ENCODE data around the gene LHFPL3. TPM values are rescaled to one million over a fixed set of nuclear protein-coding genes. Genes with fewer than 3 reads are reported as not detected.

Gene LHFPL3
- total and polyA plus RNA-seq, 2 of the 13 experiments (the other 11 are each of a cell fraction or from before 2014, with no cell fraction given), result not detected

DNA sequence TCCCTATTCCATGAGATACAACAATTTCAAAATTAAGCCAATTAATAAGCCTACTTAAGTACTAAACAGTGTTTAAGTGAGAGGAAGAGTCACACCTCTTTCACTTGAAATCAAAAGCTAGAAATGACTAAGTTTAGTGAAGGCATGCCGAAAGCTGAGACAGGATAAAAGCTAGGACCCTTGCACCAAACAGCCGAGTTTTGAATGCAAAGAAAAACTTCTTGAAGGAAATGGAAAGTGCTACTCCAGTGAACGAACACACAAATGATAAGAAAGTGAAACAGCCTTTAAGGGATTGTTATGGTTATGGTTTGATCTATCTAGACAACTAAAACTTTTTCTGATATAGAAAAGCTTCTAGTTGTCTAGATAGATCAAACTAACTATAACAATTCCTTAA, 550.2 kb downstream of the LHFPL3 start:
- H3K36me3 ChIP-seq (replicated peaks in 1 of 2; ENCODE audit: control insufficient read depth in 1 of 2, insufficient read depth in 2 of 2, low read length in 2 of 2), result no peaks in the 10 kb centered on the region
- 15% methylated on average over 3 of the region's 3 CpGs for WGBS (ENCODE audit: low lambda C conversion rate)
- no peak for DNase-seq (ENCODE audit: low spot score)
- 0 out of 2 replicates have a peak, but pooled peaks cover 1% of the 10 kb centered on the region for H3K4me1 ChIP-seq (ENCODE audit: insufficient read depth, low read length)
- TF ChIP-seq ZNF460 (CRISPR knock-in tag; IDR thresholded peaks at IDR 0.05; ENCODE audit: borderline replicate concordance), result no peak
- no peak for TF ChIP-seq REPIN1 (CRISPR knock-in tag; IDR thresholded peaks at IDR 0.05; ENCODE audit: borderline replicate concordance, low read depth)
- no peak for TF ChIP-seq HOXD1 (CRISPR knock-in tag; IDR thresholded peaks at IDR 0.05)
- no peak for TF ChIP-seq ZNF672 (CRISPR knock-in tag; IDR thresholded peaks at IDR 0.05)
- no peak for TF ChIP-seq ZNF737 (CRISPR knock-in tag; IDR thresholded peaks at IDR 0.05; ENCODE audit: borderline replicate concordance)
- no peak for TF ChIP-seq CBX2 (IDR thresholded peaks at IDR 0.05; ENCODE audit: low read depth, low read length)
- no peak for TF ChIP-seq CBX2 (CRISPR knock-in tag; IDR thresholded peaks at IDR 0.05; ENCODE audit: low read depth)
- no peak for TF ChIP-seq ZNF589 (CRISPR knock-in tag; conservative IDR thresholded peaks at IDR 0.05)
- no peak for TF ChIP-seq KLF16 (CRISPR knock-in tag; IDR thresholded peaks at IDR 0.05)
- no peak overlapping the region for H3K4me2 ChIP-seq (ENCODE audit: low read depth, low read length)
- H4K20me1 ChIP-seq (ENCODE audit: insufficient read depth, low read length), result no peaks in the 10 kb centered on the region
- no peak overlapping the region for H3K4me3 ChIP-seq (replicated peaks in 1 of 3; ENCODE audit: insufficient read depth in 1 of 3, low read depth in 2 of 3, low read length in 3 of 3)
- H3K27ac ChIP-seq (ENCODE audit: extremely low read length, insufficient read depth, low read length), result no peak overlapping the region
- ChIA-PET CTCF (ENCODE audit: low intra/inter-chr PET ratio, low total read pairs) (no interaction called here), POLR2A (no interaction called here)
- no peak overlapping the region for H3K9ac ChIP-seq (ENCODE audit: insufficient read depth, low read depth, low read length)
- BruUV-seq (replicated peaks), result no TSS peak
- no peaks in the 10 kb centered on the region; the same call in 1 of the 2 replicates for H3K9me3 ChIP-seq (ENCODE audit: low read length)
- H3K79me2 ChIP-seq (ENCODE audit: insufficient read depth, low read length), result no peaks in the 10 kb centered on the region
- ATAC-seq, result no peak
- in situ Hi-C loops (cut with HindIII; ENCODE audit: extremely low pct_ligation_motif_present, low pct_unique_long_range_greater_than_20kb) (no loop called here), intact Hi-C loops (cut with micrococcal nuclease; ENCODE audit: unreplicated experiment) (no loop called here)
- FAIRE-seq, result no peak
- no peak overlapping the region for H2AFZ ChIP-seq (ENCODE audit: low read length)
- peaks cover 0 to 7% of the 10 kb centered on the region in 2 experiments; a peak in 1 of 5 replicates for H3K27me3 ChIP-seq (ENCODE audit: control insufficient read depth in 1 of 2, insufficient read depth in 2 of 2, low read length in 2 of 2)

DNA sequence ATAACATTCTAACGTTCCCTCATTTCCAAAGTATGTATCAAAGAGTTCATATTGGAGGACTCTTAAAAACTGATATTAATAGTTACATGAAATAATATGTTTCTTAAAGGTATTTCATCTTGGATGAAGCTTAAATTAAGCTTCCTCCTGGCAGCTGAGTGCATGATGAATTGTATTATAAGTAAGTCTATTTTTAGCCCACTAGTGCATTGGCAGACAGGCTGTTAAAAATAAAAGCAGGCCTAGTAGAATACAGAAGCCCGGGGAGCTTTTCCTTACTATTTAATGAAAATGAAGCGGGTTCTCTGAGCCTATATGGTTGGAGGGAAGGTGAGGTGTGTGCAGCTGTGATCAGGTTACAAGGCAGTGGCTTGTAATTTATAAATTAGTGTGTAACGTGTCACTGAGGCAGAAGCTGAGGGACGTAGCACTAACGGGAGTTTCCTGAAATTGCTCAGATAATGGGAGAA, 554.9 kb downstream of the LHFPL3 start:
- H3K79me2 ChIP-seq (ENCODE audit: insufficient read depth, low read length), result no peaks in the 10 kb centered on the region
- CTCF ChIA-PET (ENCODE audit: low intra/inter-chr PET ratio, low total read pairs), result interaction anchor here (1.6 to 1.7 kb wide), 2 partner anchors 34 to 37 kb away, joined by 9 to 32 read pairs; no protein-coding TSS in a partner anchor
- H3K27me3 ChIP-seq (ENCODE audit: control insufficient read depth in 1 of 2, insufficient read depth in 2 of 2, low read length in 2 of 2), result 0 out of 5 replicates have a peak, but pooled peaks cover 0 to 3% of the 10 kb centered on the region in 2 experiments
- POLR2A ChIA-PET, result interaction anchor here (1.0 kb wide), 1 partner anchor 35 kb away, joined by 5 read pairs; no protein-coding TSS in a partner anchor
- peak; percentile 46 for ATAC-seq
- H3K4me2 ChIP-seq (ENCODE audit: low read depth, low read length), result peak overlapping the region; percentile 71
- intact Hi-C loops (cut with micrococcal nuclease; ENCODE audit: unreplicated experiment), result loop anchor here (1.0 kb wide), 1 partner anchor 35 kb away; no protein-coding TSS in a partner anchor
- 2% methylated on average over 6 of the region's 6 CpGs for WGBS (ENCODE audit: low lambda C conversion rate)
- H3K9me3 ChIP-seq (ENCODE audit: low read length), result no peaks in the 10 kb centered on the region; the same call in 1 of the 2 replicates
- DNase-seq (ENCODE audit: low spot score), result no peak
- no peak overlapping the region for H3K4me3 ChIP-seq (replicated peaks in 1 of 3; ENCODE audit: insufficient read depth in 1 of 3, low read depth in 2 of 3, low read length in 3 of 3)
- no TSS peak for BruUV-seq (replicated peaks)
- in situ Hi-C loops (cut with HindIII; ENCODE audit: extremely low pct_ligation_motif_present, low pct_unique_long_range_greater_than_20kb), result loop anchor here (5.0 kb wide), 1 partner anchor 34 kb away; no protein-coding TSS in a partner anchor
- H2AFZ ChIP-seq (ENCODE audit: low read length), result no peak overlapping the region
- H3K27ac ChIP-seq (ENCODE audit: extremely low read length, insufficient read depth, low read length), result no peak overlapping the region
- H3K4me1 ChIP-seq (ENCODE audit: insufficient read depth, low read length), result peaks cover 10% of the 10 kb centered on the region
- no peaks in the 10 kb centered on the region for H3K36me3 ChIP-seq (replicated peaks in 1 of 2; ENCODE audit: control insufficient read depth in 1 of 2, insufficient read depth in 2 of 2, low read length in 2 of 2)
- FAIRE-seq, result no peak
- no peaks in the 10 kb centered on the region for H4K20me1 ChIP-seq (ENCODE audit: insufficient read depth, low read length)
- TF ChIP-seq FOSL2 (CRISPR knock-in tag; IDR thresholded peaks at IDR 0.05), result no peak
- no peak overlapping the region for H3K9ac ChIP-seq (ENCODE audit: insufficient read depth, low read depth, low read length)
